NB4 (cell line): ENCODE measurements around the gene SLCO4A1.

Experiments
- MAX ChIP-seq: IDR thresholded peaks from 2 replicates; pipeline ENCODE4 v1.6.1; 2011; ENCODE audit warnings: low read depth, low read length
- MYC ChIP-seq: IDR thresholded peaks from 2 replicates; pipeline ENCODE4 v1.6.1; 2011; ENCODE audit warnings: low read depth, low read length
- TF ChIP-seq, protein P1 (sequence below): IDR thresholded peaks from one replicate; pipeline ENCODE4 v1.5.1; 2012; ENCODE audit warnings: low read depth, low read length

GRCh38 chr20:62611819-62612218, 30.5 kb upstream of the SLCO4A1 start:
- TF ChIP-seq, protein P1, sequence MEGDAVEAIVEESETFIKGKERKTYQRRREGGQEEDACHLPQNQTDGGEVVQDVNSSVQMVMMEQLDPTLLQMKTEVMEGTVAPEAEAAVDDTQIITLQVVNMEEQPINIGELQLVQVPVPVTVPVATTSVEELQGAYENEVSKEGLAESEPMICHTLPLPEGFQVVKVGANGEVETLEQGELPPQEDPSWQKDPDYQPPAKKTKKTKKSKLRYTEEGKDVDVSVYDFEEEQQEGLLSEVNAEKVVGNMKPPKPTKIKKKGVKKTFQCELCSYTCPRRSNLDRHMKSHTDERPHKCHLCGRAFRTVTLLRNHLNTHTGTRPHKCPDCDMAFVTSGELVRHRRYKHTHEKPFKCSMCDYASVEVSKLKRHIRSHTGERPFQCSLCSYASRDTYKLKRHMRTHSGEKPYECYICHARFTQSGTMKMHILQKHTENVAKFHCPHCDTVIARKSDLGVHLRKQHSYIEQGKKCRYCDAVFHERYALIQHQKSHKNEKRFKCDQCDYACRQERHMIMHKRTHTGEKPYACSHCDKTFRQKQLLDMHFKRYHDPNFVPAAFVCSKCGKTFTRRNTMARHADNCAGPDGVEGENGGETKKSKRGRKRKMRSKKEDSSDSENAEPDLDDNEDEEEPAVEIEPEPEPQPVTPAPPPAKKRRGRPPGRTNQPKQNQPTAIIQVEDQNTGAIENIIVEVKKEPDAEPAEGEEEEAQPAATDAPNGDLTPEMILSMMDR: no peak
- TF ChIP-seq MYC (no peak), MAX (no peak)
